Measurements from ENCODE around the gene SERTM2.

SERTM2 gene

GRCh38 chrX:111483881-111484280, 27.6 kb upstream of the SERTM2 start:
- Histone ChIP-seq H3K36me3 (ENCODE audit: control insufficient read depth in 2 of 2, insufficient read depth in 1 of 2, low read length in 2 of 2) (no peaks in the 10 kb centered on the region), H3K4me3 (ENCODE audit: low read depth, low read length) (no peak overlapping the region), H3K4me1 (ENCODE audit: control insufficient read depth, insufficient read depth, low read length) (no peaks in the 10 kb centered on the region), H3K9me3 (ENCODE audit: control insufficient read depth, insufficient read depth, low read depth, low read length) (no peaks in the 10 kb centered on the region), H3K27ac (ENCODE audit: extremely low read depth, low read depth, low read length) (no peak overlapping the region)
- TF ChIP-seq ZNF112 (tag by site-specific recombination; IDR thresholded peaks at IDR 0.05) (no peak), ZNF654 (tag by site-specific recombination; IDR thresholded peaks at IDR 0.05; ENCODE audit: low read depth) (no peak), ZNF169 (tag by site-specific recombination; IDR thresholded peaks at IDR 0.05) (no peak), ZNF785 (tag by site-specific recombination; IDR thresholded peaks at IDR 0.05) (no peak), BCL11B (tag by site-specific recombination; IDR thresholded peaks at IDR 0.05; ENCODE audit: low read depth) (no peak), ZNF560 (tag by site-specific recombination; IDR thresholded peaks at IDR 0.05; ENCODE audit: borderline replicate concordance) (no peak), MYNN (tag by site-specific recombination; IDR thresholded peaks at IDR 0.05; ENCODE audit: borderline replicate concordance) (no peak), ZNF626 (tag by site-specific recombination; IDR thresholded peaks at IDR 0.05) (no peak), ZNF146 (tag by site-specific recombination; IDR thresholded peaks at IDR 0.05) (no peak), ZNF324 (tag by site-specific recombination; IDR thresholded peaks at IDR 0.05) (no peak), PATZ1 (tag by site-specific recombination; IDR thresholded peaks at IDR 0.05) (no peak), ZNF302 (tag by site-specific recombination; IDR thresholded peaks at IDR 0.05; ENCODE audit: low read depth) (no peak)
- TF ChIP-seq, protein P1, sequence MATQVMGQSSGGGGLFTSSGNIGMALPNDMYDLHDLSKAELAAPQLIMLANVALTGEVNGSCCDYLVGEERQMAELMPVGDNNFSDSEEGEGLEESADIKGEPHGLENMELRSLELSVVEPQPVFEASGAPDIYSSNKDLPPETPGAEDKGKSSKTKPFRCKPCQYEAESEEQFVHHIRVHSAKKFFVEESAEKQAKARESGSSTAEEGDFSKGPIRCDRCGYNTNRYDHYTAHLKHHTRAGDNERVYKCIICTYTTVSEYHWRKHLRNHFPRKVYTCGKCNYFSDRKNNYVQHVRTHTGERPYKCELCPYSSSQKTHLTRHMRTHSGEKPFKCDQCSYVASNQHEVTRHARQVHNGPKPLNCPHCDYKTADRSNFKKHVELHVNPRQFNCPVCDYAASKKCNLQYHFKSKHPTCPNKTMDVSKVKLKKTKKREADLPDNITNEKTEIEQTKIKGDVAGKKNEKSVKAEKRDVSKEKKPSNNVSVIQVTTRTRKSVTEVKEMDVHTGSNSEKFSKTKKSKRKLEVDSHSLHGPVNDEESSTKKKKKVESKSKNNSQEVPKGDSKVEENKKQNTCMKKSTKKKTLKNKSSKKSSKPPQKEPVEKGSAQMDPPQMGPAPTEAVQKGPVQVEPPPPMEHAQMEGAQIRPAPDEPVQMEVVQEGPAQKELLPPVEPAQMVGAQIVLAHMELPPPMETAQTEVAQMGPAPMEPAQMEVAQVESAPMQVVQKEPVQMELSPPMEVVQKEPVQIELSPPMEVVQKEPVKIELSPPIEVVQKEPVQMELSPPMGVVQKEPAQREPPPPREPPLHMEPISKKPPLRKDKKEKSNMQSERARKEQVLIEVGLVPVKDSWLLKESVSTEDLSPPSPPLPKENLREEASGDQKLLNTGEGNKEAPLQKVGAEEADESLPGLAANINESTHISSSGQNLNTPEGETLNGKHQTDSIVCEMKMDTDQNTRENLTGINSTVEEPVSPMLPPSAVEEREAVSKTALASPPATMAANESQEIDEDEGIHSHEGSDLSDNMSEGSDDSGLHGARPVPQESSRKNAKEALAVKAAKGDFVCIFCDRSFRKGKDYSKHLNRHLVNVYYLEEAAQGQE (tag by site-specific recombination; IDR thresholded peaks at IDR 0.05), result no peak
- TF ChIP-seq, protein P2, sequence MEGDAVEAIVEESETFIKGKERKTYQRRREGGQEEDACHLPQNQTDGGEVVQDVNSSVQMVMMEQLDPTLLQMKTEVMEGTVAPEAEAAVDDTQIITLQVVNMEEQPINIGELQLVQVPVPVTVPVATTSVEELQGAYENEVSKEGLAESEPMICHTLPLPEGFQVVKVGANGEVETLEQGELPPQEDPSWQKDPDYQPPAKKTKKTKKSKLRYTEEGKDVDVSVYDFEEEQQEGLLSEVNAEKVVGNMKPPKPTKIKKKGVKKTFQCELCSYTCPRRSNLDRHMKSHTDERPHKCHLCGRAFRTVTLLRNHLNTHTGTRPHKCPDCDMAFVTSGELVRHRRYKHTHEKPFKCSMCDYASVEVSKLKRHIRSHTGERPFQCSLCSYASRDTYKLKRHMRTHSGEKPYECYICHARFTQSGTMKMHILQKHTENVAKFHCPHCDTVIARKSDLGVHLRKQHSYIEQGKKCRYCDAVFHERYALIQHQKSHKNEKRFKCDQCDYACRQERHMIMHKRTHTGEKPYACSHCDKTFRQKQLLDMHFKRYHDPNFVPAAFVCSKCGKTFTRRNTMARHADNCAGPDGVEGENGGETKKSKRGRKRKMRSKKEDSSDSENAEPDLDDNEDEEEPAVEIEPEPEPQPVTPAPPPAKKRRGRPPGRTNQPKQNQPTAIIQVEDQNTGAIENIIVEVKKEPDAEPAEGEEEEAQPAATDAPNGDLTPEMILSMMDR (tag by site-specific recombination; IDR thresholded peaks at IDR 0.05), result no peak
- CTCF ChIA-PET, result no interaction called here
- POLR2A ChIA-PET, result no interaction called here

DNA sequence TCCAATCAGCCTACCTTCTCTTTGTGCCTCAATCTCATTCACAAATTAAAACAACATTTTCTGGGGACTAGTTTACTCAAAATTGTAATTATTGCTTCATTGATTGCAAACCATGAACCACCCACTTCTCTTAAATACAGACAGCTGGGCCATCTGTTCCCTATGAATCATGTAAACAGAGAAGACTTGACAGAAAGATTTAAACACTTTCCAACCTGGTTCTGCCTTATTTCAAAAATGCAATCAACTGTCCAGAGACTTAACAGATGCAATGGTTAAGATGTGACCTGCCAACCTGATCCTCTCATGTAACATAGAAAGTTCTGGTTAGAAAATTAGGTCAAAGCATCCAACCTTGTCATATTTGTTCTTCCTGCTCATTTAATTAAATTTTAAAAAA, 20.8 kb upstream of the SERTM2 start:
- ChIA-PET POLR2A (no interaction called here), CTCF (no interaction called here)
- TF ChIP-seq ZNF707 (tag by site-specific recombination; IDR thresholded peaks at IDR 0.05) (no peak), ZNF24 (tag by site-specific recombination; IDR thresholded peaks at IDR 0.05) (no peak), ZNF660 (tag by site-specific recombination; IDR thresholded peaks at IDR 0.05) (no peak), ZNF600 (tag by site-specific recombination; IDR thresholded peaks at IDR 0.05) (no peak), ZNF23 (tag by site-specific recombination; IDR thresholded peaks at IDR 0.05; ENCODE audit: borderline replicate concordance) (no peak), ZNF830 (tag by site-specific recombination; IDR thresholded peaks at IDR 0.05; ENCODE audit: low read depth) (no peak), ZNF596 (tag by site-specific recombination; IDR thresholded peaks at IDR 0.05) (no peak), ZNF692 (tag by site-specific recombination; IDR thresholded peaks at IDR 0.05) (no peak), ZBTB48 (tag by site-specific recombination; IDR thresholded peaks at IDR 0.05) (no peak), KLF7 (tag by site-specific recombination; IDR thresholded peaks at IDR 0.05; ENCODE audit: borderline replicate concordance) (no peak)
- TF ChIP-seq, protein P3, sequence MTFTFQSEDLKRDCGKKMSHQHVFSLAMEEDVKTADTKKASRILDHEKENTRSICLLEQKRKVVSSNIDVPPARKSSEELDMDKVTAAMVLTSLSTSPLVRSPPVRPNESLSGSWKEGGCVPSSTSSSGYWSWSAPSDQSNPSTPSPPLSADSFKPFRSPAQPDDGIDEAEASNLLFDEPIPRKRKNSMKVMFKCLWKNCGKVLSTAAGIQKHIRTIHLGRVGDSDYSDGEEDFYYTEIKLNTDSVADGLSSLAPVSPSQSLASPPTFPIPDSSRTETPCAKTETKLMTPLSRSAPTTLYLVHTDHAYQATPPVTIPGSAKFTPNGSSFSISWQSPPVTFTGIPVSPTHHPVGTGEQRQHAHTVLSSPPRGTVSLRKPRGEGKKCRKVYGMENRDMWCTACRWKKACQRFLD (tag by site-specific recombination; IDR thresholded peaks at IDR 0.05), result no peak
- TF ChIP-seq, protein P4, sequence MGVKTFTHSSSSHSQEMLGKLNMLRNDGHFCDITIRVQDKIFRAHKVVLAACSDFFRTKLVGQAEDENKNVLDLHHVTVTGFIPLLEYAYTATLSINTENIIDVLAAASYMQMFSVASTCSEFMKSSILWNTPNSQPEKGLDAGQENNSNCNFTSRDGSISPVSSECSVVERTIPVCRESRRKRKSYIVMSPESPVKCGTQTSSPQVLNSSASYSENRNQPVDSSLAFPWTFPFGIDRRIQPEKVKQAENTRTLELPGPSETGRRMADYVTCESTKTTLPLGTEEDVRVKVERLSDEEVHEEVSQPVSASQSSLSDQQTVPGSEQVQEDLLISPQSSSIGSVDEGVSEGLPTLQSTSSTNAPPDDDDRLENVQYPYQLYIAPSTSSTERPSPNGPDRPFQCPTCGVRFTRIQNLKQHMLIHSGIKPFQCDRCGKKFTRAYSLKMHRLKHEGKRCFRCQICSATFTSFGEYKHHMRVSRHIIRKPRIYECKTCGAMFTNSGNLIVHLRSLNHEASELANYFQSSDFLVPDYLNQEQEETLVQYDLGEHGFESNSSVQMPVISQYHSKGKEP (tag by site-specific recombination; IDR thresholded peaks at IDR 0.05), result no peak

More for the DNA sequence above, 20.8 kb upstream of the SERTM2 start:
- no peaks in the 10 kb centered on the region for H3K4me1 ChIP-seq (ENCODE audit: control insufficient read depth, insufficient read depth, low read length)
- no peaks in the 10 kb centered on the region for H3K36me3 ChIP-seq (ENCODE audit: control insufficient read depth in 2 of 2, insufficient read depth in 1 of 2, low read length in 2 of 2)
- H3K4me3 ChIP-seq (ENCODE audit: low read depth, low read length), result no peak overlapping the region
- H3K27ac ChIP-seq (ENCODE audit: extremely low read depth, low read depth, low read length), result no peak overlapping the region
- H3K9me3 ChIP-seq (ENCODE audit: control insufficient read depth, insufficient read depth, low read depth, low read length), result no peaks in the 10 kb centered on the region

Data from HEK293 (cell line).